IMR-90 (cell line): ENCODE measurements around the gene LHX5. TPM values are rescaled to one million over a fixed set of nuclear protein-coding genes. Genes with fewer than 3 reads are reported as not detected.

Experiments used
- ATAC-seq: fragments of 200-7000 bp; cut with Tn5 transposase; 2 replicates; pipeline ENCODE4 v1.9.1; 2020; ENCODE audit warnings: low read depth, mild to moderate bottlenecking, moderate library complexity
- BruUV-seq: library from RNA; stranded (reverse); fragments of 400-500 nt; replicated peaks from 2 replicates; lab custom pipeline; 2021; lab: Mats Ljungman, UMichigan
- CTCF ChIA-PET: fragments of 300-600 bp; formaldehyde crosslinking; extraction: SDS; loops from one replicate; lab custom pipeline; 2021; ENCODE audit warnings: antibody characterized with exemption; lab: Yijun Ruan, JAX
- POLR2A ChIA-PET: fragments of 300-600 bp; sonication (Branson Sonifier 250); formaldehyde crosslinking; loops from one replicate; lab custom pipeline; 2022; ENCODE audit warnings: antibody characterized with exemption; ENCODE audit not compliant: unreplicated experiment; lab: Charles Lee
- DNase-seq: peaks from one replicate; pipeline ENCODE4 v3.0.0; 2013
- H2AFZ ChIP-seq: replicated peaks from 2 replicates; pipeline ENCODE3; 2013; ENCODE audit warnings: low read length, mild to moderate bottlenecking; ENCODE audit not compliant: poor library complexity
- H2AK5ac ChIP-seq: 2 replicates; pipeline ENCODE4 v1.6.1; 2013; ENCODE audit warnings: low read depth, low read length, inconsistent platforms
- H2AK9ac ChIP-seq: replicated peaks from 2 replicates; pipeline ENCODE3; 2013; ENCODE audit warnings: mild to moderate bottlenecking, low read depth, low read length, moderate library complexity; ENCODE audit not compliant: poor library complexity
- H2BK120ac ChIP-seq: 2 replicates; pipeline ENCODE4 v1.6.1; 2013; ENCODE audit warnings: low read depth, low read length, inconsistent platforms
- H2BK15ac ChIP-seq: 3 replicates; pipeline ENCODE4 v1.6.1; 2013; ENCODE audit warnings: low read depth, low read length, inconsistent platforms
- H2BK20ac ChIP-seq: 2 replicates; pipeline ENCODE4 v1.6.1; 2013; ENCODE audit warnings: low read depth, mild to moderate bottlenecking, inconsistent platforms, low read length, moderate library complexity
- H2BK5ac ChIP-seq: 2 replicates; pipeline ENCODE4 v1.6.1; 2013; ENCODE audit warnings: mild to moderate bottlenecking, low read depth, low read length, inconsistent platforms; ENCODE audit not compliant: poor library complexity, severe bottlenecking
- H3K14ac ChIP-seq: replicated peaks from 2 replicates; pipeline ENCODE4 v1.6.1; 2013; ENCODE audit warnings: low read depth, low read length, inconsistent platforms
- H3K18ac ChIP-seq: 2 replicates; pipeline ENCODE4 v1.6.1; 2013; ENCODE audit warnings: low read depth, low read length, control low read depth
- H3K23ac ChIP-seq: 2 replicates; pipeline ENCODE4 v1.6.1; 2013; ENCODE audit warnings: low read depth, low read length, inconsistent platforms
- H3K27ac ChIP-seq: 2 replicates; pipeline ENCODE4 v1.5.1; 2013; ENCODE audit warnings: mild to moderate bottlenecking, control low read depth, low read length; ENCODE audit not compliant: insufficient read depth
- H3K27me3 ChIP-seq: 2 replicates; pipeline ENCODE4 v1.6.1; 2013; ENCODE audit warnings: low read length; ENCODE audit not compliant: control insufficient read depth, insufficient read depth
- H3K36me3 ChIP-seq: 2 replicates; pipeline ENCODE4 v1.6.1; 2013; ENCODE audit warnings: low read length, mixed read lengths; ENCODE audit not compliant: control insufficient read depth, insufficient read depth
- H3K4ac ChIP-seq: 2 replicates; pipeline ENCODE4 v1.6.1; 2013; ENCODE audit warnings: low read depth, low read length, inconsistent platforms
- H3K4me1 ChIP-seq: 2 replicates; pipeline ENCODE4 v1.6.1; 2013; ENCODE audit warnings: low read length, mixed read lengths; ENCODE audit not compliant: control insufficient read depth, insufficient read depth
- H3K4me2 ChIP-seq: 2 replicates; pipeline ENCODE4 v1.6.1; 2013; ENCODE audit warnings: low read depth, mild to moderate bottlenecking, control low read depth, low read length, moderate library complexity
- H3K4me3 ChIP-seq: 2 replicates; pipeline ENCODE4 v1.5.1; 2013; ENCODE audit warnings: low read depth, mild to moderate bottlenecking, control low read depth, low read length, moderate library complexity; ENCODE audit not compliant: insufficient read depth
- H3K56ac ChIP-seq: 2 replicates; pipeline ENCODE4 v1.6.1; 2013; ENCODE audit warnings: low read length, inconsistent platforms; ENCODE audit not compliant: insufficient read depth; ENCODE audit errors: extremely low read depth
- H3K79me1 ChIP-seq, 2 experiments: 2 replicates each; pipeline ENCODE4 v1.6.1; 2013; ENCODE audit warnings: low read length in 2 of 2, inconsistent platforms in 1 of 2, low read depth in 1 of 2
- H3K9ac ChIP-seq: 2 replicates; pipeline ENCODE4 v1.6.1; 2013; ENCODE audit warnings: low read depth, low read length, control low read depth
- H3K9me1 ChIP-seq: 2 replicates; pipeline ENCODE4 v1.6.1; 2013; ENCODE audit warnings: low read length, inconsistent platforms; ENCODE audit not compliant: insufficient read depth
- H3K9me3 ChIP-seq: 2 replicates; pipeline ENCODE4 v1.6.1; 2013; ENCODE audit warnings: low read length; ENCODE audit not compliant: control insufficient read depth, insufficient read depth
- H4K20me1 ChIP-seq: 2 replicates; pipeline ENCODE4 v1.6.1; 2013; ENCODE audit warnings: low read length, inconsistent platforms; ENCODE audit not compliant: insufficient read depth
- H4K5ac ChIP-seq: 2 replicates; pipeline ENCODE4 v1.6.1; 2013; ENCODE audit warnings: mild to moderate bottlenecking, low read depth, low read length, control low read depth
- H4K8ac ChIP-seq, 2 experiments: 2 replicates each; pipeline ENCODE4 v1.6.1; 2013; ENCODE audit warnings: low read depth in 2 of 2, low read length in 2 of 2, control low read depth in 1 of 2, inconsistent platforms in 1 of 2
- H4K91ac ChIP-seq: 2 replicates; pipeline ENCODE4 v1.6.1; 2013; ENCODE audit warnings: low read depth, low read length, inconsistent platforms; ENCODE audit not compliant: insufficient read depth
- BHLHE40 ChIP-seq: fragments of 150-350 bp; IDR thresholded peaks from 2 replicates; pipeline ENCODE4 v1.6.1; 2016; ENCODE audit warnings: mild to moderate bottlenecking, low read depth, low read length
- MAFK ChIP-seq: IDR thresholded peaks from 2 replicates; pipeline ENCODE4 v1.6.1; 2012; ENCODE audit warnings: low read depth, low read length, improper control_type of control experiment
- MXI1 ChIP-seq: IDR thresholded peaks from 2 replicates; pipeline ENCODE4 v1.6.1; 2012; ENCODE audit warnings: low read depth, mild to moderate bottlenecking, low read length, moderate library complexity, borderline replicate concordance
- SMC3 ChIP-seq: fragments of 150-350 bp; IDR thresholded peaks from 2 replicates; pipeline ENCODE4 v1.6.1; 2016; ENCODE audit warnings: low read depth, mild to moderate bottlenecking, antibody characterized with exemption, low read length, moderate library complexity
- WGBS, 2 experiments: methylation state at CpG; one replicate each; pipeline versions ENCODE4 v1.1.5 to v1.1.7; 2013; ENCODE audit warnings: missing lambda C conversion rate in 2 of 2; ENCODE audit not compliant: insufficient read length in 1 of 2; ENCODE audit errors: extremely low coverage in 2 of 2; 5-methylcytosine and 5-hydroxymethylcytosine counted together
- dilution Hi-C: fragments of 300-500 bp; cut with HindIII; formaldehyde crosslinking; loops from one replicate; pipeline ENCODE4 v1.14.3; 2018; ENCODE audit warnings: low sequenced_read_pairs; ENCODE audit not compliant: unreplicated experiment
- in situ Hi-C: fragments of 300-500 bp; cut with MboI; formaldehyde crosslinking; loops from 3 replicates; pipeline ENCODE4 v1.14.3; 2019; ENCODE audit warnings: low sequenced_read_pairs, inconsistent platforms, mixed read lengths
- intact Hi-C: fragments of 100-400 bp; cut with micrococcal nuclease; formaldehyde crosslinking; loops from 2 replicates; pipeline ENCODE4 v1.10.0; 2022
- polyA plus RNA-seq, 3 experiments: library from polyadenylated mRNA; depleted of rRNA; stranded (reverse); fragments of >200 nt; gene quantifications; 2 replicates each; pipeline ENCODE4 v1.2.3, GENCODE V29; 2012; ENCODE audit warnings: low replicate concordance in 1 of 3
- total RNA-seq: library from RNA; depleted of rRNA; stranded (reverse); fragments of >200 nt; gene quantifications from 2 replicates; pipeline ENCODE4 v1.2.3, GENCODE V29; 2012
- TF ChIP-seq, protein P1 (sequence below): fragments of 150-350 bp; IDR thresholded peaks from 2 replicates; pipeline ENCODE4 v1.6.1; 2017; ENCODE audit warnings: mild to moderate bottlenecking, antibody characterized with exemption, low read length, low read depth

The LHX5 gene
- total and polyA plus RNA-seq, 2 of the 4 experiments (the other 2 are of a cell fraction): not detected

DNA sequence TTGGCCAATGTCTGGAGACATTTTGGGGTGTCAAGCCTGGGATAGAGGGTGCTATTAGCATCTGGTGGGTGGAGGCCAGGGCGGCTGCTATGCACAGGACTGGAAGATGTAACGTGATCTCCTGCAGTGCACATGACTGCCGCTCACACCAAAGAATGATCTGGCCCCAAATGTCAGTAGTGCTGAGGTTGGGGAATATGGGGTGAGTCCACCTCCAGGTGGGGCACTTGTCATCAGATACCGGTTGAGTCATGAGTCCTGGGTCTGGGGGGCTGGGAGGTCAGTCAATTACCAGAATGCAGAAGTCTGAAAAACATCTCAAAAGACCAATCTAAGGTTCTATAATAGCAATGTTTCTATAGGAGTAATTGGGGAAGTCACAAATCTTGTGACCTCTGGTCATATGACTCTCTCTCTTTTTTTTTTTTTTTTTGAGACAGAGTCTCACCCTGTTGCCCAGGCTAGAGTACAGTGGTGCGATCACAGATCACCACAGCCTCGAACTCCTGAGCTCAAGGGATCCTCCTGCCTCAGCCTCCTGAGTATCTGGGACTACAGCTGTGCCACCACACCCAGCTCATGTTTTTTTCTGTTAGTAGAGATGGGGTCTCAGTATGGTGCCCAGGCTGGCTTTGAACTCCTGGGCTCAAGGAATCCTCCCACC lies 55.4 kb downstream of the LHX5 start:
- no peak overlapping the region for H4K8ac ChIP-seq
- no peak overlapping the region for H3K23ac ChIP-seq
- no peak overlapping the region for H2BK15ac ChIP-seq
- peaks cover 3% of the 10 kb centered on the region; the same call in 1 of the 2 replicates for H3K27me3 ChIP-seq
- no peak overlapping the region for H3K4ac ChIP-seq
- H2BK20ac ChIP-seq: no peak overlapping the region
- H2BK120ac ChIP-seq: no peak overlapping the region
- no peaks in the 10 kb centered on the region for H3K79me1 ChIP-seq
- no peak overlapping the region for H3K14ac ChIP-seq
- H2AK9ac ChIP-seq: no peak overlapping the region
- ATAC-seq (peak; percentile 66), DNase-seq (no peak)
- H3K27ac ChIP-seq: no peak overlapping the region
- no peak overlapping the region for H2AK5ac ChIP-seq
- H3K18ac ChIP-seq: no peak overlapping the region
- no peak overlapping the region for H3K56ac ChIP-seq
- CTCF ChIA-PET: interaction anchor here (0.6 kb wide), 1 partner anchor 94 kb away, joined by 3 read pairs; no protein-coding TSS in a partner anchor
- no peak overlapping the region for H2BK5ac ChIP-seq
- no peaks in the 10 kb centered on the region for H4K20me1 ChIP-seq
- H4K91ac ChIP-seq: no peak overlapping the region
- in situ Hi-C loops (no loop called here), dilution Hi-C loops (no loop called here), intact Hi-C loops (no loop called here)
- H3K9ac ChIP-seq: no peak overlapping the region
- no peak overlapping the region for H3K4me3 ChIP-seq
- no peak overlapping the region for H2AFZ ChIP-seq
- no peaks in the 10 kb centered on the region for H3K36me3 ChIP-seq
- H3K9me1 ChIP-seq: no peaks in the 10 kb centered on the region
- TF ChIP-seq MAFK: no peak
- TF ChIP-seq MXI1: no peak
- no peak for TF ChIP-seq SMC3
- TF ChIP-seq, protein P1, sequence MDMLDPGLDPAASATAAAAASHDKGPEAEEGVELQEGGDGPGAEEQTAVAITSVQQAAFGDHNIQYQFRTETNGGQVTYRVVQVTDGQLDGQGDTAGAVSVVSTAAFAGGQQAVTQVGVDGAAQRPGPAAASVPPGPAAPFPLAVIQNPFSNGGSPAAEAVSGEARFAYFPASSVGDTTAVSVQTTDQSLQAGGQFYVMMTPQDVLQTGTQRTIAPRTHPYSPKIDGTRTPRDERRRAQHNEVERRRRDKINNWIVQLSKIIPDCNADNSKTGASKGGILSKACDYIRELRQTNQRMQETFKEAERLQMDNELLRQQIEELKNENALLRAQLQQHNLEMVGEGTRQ: no peak
- no peak; the same call in 1 of the 2 replicates for TF ChIP-seq BHLHE40
- H3K9me3 ChIP-seq: no peaks in the 10 kb centered on the region
- no TSS peak for BruUV-seq
- no peak overlapping the region for H3K4me2 ChIP-seq
- POLR2A ChIA-PET: no interaction called here
- no peaks in the 10 kb centered on the region for H3K4me1 ChIP-seq
- no peak overlapping the region for H4K5ac ChIP-seq
- no CpG with 5 or more reads among the region's 6 CpGs for WGBS, 2 experiments
